GM18520 (cell line): ENCODE measurements around the gene ALG12.
A peak's percentile ranks its signal among the peaks of the same experiment; 100 is the strongest.
"Not testable (repeated sequence)": the region's sequence is repeated elsewhere in the genome, so short reads cannot be mapped to it uniquely, and the experiment has no call there.

Experiments
- ATAC-seq: cut with Tn5 transposase; IDR thresholded peaks from one replicate; pipeline ENCODE4 v1.9.1; 2021; ENCODE audit not compliant: unreplicated experiment

Gene ALG12

GRCh38 chr22:49871482-49871881 is 46.8 kb downstream of the ALG12 start:
- ATAC-seq = no peak

DNA sequence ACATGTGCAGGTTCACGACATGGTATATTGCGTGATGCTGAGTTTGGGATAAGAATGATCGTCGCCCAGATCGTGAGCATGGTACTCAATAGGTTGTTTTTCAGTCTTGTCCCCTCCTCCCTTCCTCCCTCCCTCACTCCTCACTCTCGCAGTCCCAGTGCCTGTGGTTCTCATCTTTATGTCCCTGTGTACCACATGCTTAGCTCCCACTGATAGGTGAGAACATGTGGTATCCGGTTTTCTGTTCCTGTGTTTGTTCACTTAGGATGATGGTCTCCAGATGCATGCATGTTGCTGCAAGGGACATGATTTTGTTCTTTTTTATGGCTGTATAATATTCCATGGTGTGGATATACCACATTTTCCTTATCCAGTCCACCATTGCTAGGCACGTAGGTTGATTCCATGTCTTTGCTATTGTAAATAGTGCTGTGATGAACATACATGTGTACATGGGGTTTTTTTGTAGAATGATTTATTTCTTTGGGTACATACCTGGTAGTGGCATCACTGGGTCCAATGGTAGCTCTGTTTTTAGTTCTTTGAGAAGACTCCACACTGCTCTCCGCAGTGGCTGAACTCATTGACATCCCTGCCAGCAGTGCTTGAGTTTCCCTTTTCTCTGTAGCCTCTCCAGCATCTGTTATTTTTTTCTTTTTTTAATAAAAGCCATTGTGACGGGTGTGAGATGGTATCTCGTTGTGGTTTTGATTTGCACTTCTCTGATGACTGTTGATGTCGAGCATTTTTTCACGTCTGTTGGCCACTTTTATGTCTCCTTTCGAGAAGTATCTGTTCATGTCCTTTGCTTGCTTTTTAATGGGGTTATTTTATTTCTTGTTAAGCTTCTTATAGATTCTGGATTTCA is 48.2 kb downstream of the ALG12 start:
- no peak for ATAC-seq

DNA sequence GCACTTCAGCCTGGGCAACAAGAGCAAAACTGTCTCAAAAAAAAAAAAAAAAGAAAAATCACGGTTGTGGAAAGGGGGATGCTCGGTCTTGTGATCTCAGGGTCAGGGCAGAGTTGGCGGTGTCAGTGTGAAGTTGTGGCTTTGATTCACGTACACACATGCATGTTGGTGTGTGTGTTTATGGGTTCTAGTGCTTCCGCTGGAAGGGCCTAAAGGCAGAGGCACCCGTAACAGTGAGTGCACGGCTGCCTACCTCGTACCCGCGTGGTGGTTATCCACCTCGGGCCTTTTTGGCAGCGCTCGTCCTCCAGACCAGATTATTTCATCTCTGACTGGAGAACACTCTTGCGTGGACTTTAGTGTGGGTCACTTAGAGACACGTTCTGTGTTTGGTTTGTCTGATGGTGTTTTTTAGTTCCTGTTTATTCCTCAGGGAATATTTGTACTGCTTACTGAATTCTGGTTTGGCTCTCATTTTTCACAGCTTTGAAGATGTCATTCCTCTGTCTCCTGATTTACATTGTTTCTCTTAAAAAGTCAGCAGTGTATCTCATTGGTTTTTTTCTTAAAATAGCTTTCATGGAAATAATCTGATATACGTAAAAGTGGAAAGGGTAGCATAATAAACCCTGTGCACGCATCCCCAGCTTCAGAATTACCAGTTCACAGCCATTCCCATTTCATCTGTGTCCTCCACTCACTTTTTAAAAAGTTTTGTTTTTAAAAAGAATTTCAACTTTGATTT is 49.0 kb downstream of the ALG12 start:
- ATAC-seq = no peak

- no peak for ATAC-seq
Measured at GRCh38 chr22:49867303-49868265, 50.7 kb downstream of the ALG12 start.

- no peak for ATAC-seq
Measured at GRCh38 chr22:49866646-49867045, 51.6 kb downstream of the ALG12 start.

DNA sequence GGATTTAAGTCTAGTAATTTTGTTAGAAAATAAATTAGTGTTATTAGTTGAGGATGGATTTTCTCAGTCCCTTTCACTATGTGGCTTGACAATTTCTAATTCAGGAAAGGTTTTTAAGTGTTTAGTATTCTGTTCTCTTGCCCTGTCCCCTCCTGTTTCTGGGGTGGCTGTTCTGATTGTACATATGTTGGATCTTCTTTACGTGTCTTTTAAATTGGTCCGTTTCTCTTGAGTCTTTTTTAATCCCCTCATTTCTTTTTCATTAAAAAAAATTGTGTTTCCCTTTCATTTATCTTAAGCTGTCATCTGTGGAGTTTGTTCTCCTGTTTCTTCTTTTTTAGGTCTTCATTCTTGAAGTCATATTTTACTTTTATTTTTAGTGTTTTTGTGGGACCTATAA is 52.1 kb downstream of the ALG12 start:
- ATAC-seq = no peak

GRCh38 chr22:49865156-49865555 is 53.1 kb downstream of the ALG12 start:
- ATAC-seq = no peak

- ATAC-seq = no peak
Measured at GRCh38 chr22:49863931-49864330, 54.3 kb downstream of the ALG12 start.

DNA sequence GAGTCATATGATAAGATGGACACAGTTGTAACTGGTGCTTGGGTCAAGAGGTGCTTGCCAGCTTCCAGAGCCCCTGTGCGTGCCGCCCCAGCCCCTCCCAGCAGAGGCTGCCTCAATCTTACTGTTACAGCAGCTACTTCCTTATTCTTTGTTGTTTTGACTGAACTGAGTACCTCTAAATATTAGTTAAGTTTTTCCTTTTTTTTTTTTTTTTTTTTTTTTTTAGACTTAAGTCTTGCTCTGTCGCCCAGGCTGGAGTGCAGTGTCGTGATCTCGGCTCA is 55.8 kb downstream of the ALG12 start:
- no peak for ATAC-seq

DNA sequence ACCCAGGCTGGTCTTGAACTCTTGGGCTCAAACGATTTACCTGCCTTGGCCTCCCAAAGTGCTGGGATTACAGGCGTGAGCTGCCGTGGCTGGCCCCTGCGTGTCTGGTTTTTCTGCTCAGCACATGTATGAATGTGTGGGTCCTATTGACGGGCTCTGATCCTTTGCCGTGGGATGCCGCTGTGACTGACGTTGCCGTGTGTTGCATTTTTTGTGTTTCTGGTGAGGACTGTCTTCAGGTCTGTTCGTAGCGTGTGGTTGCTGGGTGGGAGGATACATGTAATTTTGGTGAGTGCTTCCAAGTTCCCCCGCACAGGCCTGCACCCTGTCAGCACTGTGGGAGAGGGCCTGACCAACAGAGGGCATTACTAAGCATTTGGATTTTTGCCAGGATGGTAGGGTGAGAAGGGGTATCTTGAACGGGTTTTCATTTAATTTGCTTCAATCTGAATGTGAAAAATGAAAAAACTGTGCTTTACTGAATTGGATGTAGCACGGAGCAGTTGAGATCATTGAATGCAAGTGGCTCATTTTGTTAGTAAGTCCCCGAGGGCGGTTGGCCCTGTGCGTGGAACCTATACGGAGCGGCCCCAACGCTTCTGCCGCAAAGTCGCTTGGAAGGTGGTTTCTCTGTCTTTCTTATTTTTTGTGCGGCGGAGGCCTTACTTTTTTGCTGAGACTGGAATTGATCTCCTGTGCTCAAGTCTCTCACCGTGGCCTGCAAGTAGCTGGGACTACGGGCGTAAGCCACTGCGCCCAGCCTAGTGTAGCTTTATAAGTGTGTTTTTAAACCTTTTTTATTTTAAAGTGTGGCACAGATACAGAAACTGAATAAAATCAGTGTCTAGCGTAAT is 56.4 kb downstream of the ALG12 start:
- ATAC-seq = no peak

DNA sequence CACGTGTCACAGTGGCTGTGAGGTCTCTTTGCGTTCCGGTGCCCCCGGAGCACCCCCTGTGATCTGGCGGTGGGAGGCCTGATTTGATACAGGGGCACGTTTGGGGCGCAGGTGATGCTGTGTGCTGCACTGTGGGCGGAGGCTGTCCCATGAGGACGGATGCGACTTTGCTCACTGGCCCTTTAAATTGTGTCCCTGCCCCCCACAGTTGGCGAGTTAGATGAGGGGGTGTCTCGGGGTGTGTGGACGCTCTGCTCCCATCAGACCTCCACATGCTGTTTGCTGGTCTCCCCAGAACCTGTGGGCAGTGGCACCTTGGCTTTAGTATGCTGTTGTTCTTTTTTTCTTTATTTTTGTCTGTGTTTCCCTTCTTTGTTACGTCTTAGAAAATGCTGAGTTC is 59.4 kb downstream of the ALG12 start:
- ATAC-seq = no peak

- no peak for ATAC-seq
Measured at GRCh38 chr22:49856766-49857618, 61.2 kb downstream of the ALG12 start.

- no peak for ATAC-seq
Measured at GRCh38 chr22:49856343-49856742, 61.9 kb downstream of the ALG12 start.

GRCh38 chr22:49855251-49855911 is 62.9 kb downstream of the ALG12 start:
- ATAC-seq = no peak

DNA sequence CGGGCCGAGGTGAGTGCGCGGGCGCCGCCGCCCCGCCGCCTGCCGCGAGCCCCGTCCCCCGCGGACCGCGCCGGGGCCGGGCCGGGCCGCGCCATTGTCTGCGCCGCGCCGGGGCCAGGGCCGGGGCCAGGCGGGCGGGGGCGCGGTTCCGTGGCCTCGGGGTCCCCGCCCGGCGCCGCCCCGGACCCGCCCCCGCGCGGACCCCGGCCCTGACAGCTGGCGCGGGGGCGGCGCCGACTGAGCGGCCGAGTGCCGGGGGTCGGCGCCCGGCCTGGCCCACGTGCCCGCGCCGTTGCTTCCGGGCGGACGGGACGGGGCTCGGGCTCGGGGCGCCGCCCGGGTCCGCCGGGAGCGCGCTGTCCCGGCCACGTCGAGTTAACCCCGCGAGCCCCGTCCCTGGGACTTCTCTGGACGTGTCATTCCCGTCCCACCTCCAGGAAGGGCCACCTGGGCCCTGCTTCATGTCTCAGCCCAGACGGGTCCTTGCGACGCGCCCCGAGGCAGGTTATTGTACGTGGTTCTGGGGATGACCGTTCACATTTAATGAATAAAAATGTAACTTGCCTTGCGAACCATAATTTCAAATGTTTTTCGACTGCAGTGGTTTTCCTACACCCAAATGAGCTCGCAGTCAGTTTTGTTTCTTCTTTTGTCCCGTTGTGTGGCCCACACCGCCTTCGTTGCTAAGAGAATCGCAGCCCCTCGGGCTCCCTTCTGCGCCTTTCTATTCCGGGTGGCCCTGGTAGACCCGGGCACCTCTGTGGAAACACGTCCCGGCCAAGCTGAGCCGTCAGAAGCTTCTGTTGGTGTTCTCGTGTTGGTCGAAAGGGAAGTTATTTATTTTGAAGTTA is 64.0 kb downstream of the ALG12 start:
- ATAC-seq = peak; percentile 18

DNA sequence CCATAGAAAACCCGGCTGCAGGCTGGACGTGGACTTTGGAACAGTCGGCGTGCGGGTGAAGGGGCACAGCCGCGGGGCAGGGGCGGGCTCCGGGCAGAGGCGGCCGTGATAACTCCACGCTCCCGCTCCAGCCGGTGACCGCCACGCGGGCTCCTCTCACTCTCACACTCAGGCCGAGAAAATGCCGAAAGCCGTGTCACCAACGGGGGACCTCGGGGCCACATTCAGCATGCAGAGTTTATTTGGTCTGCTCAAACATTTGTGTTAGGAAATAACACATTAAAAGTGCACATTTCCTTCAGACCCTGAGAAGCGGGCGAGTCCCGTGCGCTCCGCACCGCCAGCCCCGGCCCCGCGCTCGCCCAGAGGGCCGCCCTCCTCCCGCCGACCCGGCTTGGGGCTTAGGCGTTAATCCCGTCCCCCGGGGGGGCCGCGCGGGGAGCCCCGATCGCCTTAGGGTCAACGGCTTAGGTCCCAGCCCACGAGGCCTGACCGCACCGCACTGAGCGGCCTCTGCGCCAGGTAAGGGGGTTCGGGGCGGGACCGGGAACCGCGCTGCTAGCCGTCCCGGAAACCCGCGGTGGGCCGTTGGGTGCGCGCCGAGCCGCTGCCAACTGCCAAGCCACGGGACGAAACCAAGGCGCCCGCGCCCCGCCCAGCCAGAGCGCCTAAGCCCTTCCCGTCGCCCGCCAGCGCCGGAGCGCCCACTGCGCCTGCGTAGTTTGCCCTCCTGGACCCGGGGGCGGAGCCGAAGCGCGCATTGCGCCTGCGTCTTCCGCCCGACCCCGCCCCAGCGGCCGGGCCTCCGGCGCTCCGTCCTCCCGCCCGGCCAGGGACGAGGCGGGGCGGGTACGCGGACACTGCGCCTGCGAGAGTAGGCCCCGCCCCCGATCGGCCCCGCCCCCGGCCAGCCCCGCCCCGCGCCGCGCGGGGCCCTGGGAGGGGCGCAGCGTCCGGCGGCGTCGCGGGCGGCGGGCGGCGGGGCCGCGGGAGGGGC is 65.0 kb downstream of the ALG12 start, which contains the start of gene ZBED4:
ZBED4 (plus strand) TSS at position 947 of the 997 bp plus-strand sequence. CDS start 29,819 bp downstream, outside the sequence.
- ATAC-seq = peak; percentile 75

GRCh38 chr22:49852568-49852897 is 65.7 kb downstream of the ALG12 start:
- ATAC-seq = not testable (repeated sequence)
